Dedifferentiated amniotic fluid mesenchymal stem cell (primary cell): Measurements from ENCODE around the gene TEX35.
"Not testable (repeated sequence)": the region's sequence is repeated elsewhere in the genome, so short reads cannot be mapped to it uniquely, and the experiment has no call there.

Experiments used
- DNase-seq: peaks from one replicate; pipeline ENCODE4 v3.0.0-alpha.2; 2016; ENCODE audit errors: extremely low spot score

The TEX35 gene

DNA sequence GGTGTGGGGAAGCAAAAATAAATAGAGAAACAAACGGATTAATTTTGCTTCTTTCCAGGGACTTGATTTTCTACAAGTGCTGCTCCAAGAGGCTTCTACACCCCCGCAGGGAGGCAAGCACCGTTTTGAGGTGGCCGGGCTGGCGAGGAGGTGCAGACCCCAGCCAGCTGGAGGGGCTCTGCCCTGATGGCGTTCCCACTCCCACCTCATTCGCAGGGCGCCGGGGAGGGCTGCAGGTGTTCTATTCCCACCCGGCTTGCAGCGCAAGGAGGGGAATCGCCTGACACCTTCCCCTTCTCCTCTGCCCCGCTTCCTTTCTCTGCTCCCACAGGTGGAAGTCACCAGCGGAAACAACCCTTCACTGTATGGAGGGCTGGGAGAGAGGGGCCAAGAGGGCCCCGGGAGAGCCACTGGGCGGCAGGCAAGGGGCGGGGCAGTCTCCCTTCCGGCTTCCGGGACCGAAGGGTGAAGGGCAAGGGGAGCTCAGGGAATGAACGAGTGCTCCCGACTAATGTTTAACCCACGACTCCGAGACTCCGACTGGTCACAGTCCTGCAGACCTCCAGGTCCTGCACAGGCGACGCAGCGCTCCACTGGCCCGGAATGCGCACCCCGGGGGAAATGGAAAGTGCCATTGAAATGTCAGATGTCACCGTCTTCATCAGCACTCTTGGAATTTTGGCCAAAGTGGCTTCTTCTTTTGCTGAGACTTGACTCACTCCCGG, 29.1 kb downstream of the TEX35 start:
- DNase-seq = no peak

DNA sequence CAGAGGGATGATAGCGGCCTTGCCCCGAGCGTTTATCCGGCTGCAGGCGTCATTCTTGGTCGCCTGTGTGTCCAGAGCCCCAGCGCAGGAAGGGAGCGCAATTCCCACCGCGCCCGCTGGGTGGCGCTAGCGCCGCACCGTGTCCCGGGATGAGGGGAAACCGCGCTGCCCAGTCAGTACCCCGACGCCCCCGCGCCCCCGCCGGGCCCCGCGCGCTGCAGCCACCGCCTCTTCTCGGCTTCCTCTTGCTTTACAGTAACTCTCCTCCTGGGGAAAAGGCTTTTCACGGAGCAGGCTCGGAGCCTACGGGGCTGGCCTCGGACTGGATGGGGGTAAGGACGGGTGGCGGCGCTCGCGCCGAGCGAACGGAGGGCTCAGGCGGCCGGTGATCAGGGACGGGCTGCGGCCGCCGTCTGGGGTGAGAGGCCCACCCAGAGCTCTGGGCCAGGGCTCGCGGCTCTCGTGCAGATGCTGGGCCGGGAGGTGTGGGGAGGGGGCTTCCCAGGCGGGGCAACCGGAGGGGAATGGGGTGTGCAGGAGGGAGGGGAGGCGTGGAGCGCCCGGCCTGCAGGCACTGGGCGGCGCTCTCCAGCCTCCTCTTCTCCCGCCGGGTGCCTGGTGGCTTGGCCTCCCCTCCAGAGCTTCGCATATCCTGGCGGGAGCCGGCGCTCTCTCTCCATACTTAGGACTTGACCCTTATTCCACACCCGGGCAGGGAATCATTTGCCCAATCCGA, 29.8 kb downstream of the TEX35 start:
- peak; percentile 84 for DNase-seq

DNA sequence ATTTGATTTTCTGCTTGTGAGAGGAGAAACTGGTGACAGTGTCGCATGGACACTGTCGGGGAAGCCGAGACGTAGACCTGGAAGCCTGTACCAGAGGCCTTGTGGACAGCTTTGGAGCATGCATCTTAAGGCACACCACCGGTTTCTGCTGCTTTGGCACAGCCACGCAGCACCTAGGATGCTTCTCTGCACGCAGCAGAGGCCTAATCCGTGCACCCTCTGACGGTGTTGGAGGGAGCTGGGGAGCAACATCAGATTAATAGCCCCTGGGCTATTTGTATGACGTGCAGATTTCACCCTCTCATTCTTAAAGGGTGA, 30.3 kb downstream of the TEX35 start:
- no peak for DNase-seq

DNA sequence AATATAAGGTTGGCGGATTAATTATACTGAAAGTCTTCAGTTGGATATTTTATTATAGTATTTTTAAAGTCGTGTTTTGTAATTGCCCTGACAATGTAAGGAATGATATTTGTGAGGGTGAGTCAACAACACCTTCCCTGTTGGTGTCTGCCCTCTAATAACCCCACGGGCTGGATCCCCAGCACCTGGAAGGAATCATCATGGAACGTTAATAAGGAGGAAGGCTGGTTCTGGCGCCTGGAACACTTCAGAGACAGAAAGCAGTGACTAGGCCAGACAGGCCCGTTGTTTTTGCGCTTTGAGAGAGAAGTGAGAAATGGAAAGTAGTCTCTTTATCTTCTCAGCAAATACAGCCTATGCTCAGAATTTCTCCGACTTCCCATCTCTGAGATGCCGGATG, 31.6 kb downstream of the TEX35 start:
- no peak for DNase-seq

DNA sequence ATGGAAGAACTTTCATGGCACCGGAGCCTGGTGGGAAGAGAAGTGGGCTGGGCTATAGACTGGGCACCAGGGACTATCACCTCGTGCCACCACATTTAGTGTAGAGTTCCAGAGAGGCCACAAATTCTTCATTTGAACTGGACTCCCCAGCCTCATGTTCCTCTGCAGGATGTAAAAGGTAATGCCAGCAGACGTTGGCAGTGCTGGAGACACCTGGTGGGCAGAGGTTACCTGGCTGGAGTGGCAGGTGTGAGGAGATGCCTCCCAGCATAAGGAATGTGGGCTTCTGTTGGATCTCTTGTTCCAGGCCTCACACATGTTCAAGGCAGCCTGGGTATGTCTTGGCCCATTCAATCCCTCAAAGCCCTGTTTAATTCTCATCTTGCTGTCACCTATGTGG, 35.2 kb downstream of the TEX35 start:
- DNase-seq = no peak

DNA sequence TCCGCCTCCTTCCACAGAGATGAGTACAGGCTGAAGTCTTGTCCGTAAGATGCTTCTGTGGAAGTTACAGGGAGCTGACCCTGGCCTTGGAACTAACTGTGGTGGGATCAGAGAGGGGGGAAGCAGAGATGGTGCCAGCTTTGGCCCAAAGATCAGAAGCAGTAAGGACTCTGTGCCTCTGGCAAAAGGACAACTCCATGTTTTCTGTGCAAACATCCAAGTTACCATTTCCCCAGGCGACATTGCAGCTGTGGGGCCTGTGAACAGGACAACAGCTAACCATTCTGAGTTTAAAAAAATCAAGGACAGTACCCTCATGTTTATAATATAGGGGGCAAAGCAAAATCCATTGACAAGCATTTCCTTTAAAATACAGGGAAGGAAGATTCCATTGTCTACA, 38.4 kb downstream of the TEX35 start:
- no peak for DNase-seq

DNA sequence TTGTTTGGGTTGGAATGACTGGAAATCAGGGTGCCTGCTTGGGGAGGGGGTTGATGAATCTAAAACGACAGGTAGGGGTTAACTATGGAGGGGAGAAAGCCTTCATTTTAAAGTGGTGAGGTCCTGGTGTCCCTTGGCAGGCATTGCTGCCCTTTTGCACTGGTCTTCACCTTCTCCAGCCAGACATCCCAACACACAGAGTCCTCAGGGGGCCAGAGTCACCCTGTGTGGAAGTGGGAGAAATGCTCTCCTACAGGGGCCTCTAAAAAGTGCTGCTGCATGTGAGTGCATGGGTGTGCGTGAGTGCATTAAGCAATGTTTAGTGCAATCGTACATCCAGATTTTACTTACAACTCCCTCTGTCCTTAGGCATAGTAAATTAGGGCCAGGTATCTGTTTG, 39.0 kb downstream of the TEX35 start:
- DNase-seq = no peak

DNA sequence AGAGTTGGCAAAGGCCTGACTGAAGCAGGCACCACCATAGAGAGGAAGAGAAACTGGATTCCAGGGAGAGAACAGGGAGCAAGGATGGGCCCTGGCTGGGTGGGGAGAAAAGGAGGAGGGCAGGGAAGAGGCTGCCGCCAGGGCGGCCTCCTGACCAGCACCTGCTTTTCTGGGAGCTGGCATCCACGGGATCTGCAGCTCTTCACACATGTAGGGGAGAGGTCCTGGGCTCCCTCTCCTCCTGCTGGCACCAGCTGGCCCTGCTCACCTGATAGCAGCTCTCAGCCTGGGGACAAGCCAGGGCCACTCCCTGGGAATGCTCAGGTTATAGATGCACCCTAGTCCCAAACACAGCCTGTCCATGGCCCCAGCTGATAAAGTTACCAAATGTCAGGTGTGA, 39.9 kb downstream of the TEX35 start:
- no peak for DNase-seq

DNA sequence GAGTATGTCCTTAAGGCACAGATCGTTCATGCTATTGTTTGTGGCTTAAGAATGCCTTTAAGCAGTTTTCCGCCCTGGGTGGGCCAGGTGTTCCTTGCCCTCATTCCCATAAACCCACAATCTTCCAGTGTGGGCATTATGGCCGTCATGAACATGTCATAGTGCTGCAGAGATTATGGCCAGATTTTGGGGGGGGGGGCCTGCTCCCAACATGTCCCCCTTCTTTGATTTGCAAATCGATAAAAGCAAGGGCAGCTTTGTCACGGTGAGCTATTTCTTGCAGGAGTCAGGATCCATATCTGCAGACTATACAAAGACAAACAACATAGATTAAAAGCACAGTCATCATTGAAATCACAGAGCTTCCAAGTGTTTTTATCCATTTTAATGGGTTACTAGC, 41.4 kb downstream of the TEX35 start:
- not testable (repeated sequence) for DNase-seq

DNA sequence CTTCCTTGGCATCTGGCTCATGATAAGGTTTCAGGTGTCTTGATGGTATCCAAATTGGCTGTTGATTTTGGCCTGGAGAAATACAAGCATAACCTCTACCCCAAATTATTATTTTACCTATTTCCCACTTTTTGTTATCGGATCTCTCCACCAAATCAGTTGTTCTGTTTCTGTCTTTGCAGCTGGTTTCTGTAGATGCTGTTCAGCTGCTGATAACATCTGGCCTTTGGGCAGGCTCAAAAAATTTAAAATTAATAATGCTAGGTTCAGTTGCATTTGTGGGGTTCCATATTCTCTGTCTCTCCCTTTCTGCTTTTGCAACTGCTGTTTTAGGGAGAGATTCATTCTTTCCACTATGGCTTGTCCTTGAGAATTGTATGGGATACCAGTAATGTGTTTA, 42.7 kb downstream of the TEX35 start:
- DNase-seq = not testable (repeated sequence)

DNA sequence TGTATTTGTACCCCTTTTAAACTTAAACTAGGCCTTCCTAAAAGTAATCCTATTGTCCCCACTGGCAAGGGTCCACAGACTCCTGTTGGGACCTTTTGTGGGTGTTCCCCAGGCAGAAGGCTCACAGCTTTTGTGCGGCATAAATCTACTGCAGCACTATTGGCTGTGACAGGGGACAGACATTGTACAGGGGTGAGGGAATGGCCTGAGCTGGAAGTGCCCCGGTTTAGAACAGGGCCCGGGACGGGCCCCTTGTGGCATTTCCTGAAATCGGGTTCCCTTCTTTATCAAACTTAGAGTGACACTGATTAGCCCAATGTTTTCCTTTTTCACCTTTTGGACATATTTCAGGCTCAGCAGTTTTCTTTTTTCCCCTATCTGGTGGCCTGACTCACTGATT, 45.9 kb downstream of the TEX35 start:
- DNase-seq = not testable (repeated sequence)

DNA sequence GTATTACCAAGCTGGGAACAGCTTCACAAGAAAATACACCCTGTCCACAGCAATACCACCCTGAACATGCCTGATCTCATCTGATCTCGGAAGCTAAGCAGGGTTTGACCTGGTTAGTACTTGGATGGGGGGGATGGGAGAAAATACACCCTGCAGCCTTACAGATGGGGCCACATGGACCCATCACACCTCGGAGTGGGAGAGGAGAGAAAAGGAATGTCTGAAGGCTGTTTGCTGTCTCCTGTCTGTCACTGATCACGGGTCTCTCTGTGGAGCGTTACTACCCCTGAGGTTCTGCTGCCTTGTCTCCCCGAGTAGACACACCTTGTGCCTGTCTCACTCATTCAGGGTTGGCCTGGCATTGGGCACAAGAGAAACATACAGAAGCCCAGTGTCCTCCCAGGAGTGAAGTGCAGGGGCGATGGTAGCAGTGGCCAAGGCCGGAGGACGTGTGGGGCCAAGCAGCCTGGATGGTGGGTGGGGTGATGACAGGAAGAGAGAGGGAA, 48.0 kb downstream of the TEX35 start:
- DNase-seq = no peak

DNA sequence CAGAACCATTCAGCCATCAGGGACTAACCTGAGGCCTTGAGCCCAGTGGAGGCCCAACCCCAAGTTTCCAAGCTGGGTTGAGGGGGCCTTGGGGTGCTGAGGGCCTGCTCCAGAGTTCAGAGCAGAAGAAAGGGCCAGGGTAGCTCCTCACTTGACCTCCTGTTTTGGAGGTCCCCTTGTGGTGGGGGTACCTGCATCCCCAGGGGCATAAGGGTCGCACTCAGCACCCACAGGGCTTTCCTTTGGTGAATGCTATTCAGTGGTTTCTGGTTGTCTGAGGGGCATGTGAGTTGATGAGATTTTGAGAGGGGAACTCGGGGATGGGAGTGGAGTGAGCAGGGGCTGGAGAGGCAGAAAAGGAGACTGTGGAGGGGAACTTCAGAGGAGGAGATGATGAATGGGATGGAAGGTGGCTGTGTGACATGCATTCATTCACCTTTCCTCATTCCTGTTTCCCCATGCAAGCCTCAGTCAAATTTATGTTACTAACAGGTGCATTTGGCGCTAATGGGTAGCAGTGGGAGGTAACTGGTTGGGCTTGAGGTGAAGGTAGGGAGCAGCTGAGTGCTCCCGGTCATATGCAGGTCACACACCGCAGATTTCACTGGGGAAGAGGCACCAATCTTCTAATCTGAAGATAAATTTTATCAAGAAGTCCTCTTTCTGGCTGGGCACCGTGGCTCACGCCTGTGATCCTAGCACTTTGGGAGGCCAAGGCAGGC, 50.4 kb downstream of the TEX35 start:
- no peak for DNase-seq

DNA sequence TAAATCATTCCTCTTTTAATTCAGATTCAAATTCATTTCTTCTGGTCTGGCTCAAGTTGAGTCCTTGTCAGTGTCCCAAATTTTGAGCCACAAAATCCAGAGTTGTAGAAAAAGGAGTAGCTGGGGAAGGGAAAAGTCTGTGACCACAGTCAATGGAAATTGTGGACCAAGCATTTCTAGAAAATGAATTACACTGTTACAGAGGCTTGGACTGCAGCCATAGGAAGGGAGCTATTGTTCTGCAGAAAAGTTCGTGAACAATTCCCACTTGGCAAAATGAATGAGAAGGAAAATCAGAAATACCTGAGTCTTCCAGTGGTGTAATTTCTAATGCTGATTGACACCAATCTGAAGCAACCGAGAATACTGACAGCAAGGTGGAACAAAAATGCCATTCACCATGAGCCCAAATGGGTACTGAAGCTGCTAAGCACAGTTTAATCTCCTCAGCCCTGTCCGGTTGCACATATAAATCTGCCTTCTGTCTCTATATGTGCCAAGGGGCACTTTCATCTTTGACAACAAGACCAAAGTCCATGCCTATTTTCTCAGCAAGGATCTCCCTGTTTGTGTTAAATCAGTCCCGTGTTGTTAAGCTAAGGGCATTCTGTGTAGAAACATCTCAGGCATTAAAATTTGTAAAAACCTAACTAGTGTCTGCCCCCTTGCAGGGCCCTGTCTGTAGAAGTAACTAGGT, 51.3 kb downstream of the TEX35 start:
- DNase-seq = no peak

DNA sequence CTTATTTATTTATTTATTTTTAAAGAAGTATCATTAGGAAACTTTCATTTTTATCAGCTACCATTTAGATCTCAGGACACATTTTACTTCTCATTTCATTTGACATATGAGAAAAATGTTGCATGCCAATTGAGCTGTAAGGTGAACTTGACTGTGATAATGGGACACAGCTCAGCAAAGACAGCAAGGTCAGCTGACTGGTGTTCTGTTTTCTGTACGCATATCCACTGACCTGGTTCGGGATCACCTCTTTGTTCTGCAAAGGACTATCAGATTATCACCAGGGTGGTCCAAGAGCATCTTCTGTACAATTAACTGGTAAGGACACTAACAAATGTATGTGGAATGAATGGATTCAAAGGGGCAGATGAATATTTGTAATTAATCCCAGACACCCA, 51.9 kb downstream of the TEX35 start:
- DNase-seq = no peak

DNA sequence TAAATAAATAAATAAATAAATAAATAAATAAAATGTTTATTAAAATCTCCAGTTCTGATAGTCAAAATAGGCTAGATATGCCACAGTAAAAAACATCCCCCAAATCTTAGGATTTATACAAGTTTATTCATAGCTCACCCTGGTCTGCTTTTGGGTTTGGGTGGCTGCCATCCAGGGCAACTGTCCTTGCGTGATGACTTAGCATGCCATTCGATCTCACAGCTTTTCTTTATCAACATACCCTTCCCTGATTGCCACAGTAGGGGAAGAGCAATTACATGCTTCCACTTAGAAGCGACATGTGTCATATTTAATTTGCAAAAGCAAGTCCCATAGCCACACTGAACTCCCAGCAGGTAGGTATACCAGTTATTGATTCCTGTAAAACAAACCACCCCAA, 52.7 kb downstream of the TEX35 start:
- no peak for DNase-seq

DNA sequence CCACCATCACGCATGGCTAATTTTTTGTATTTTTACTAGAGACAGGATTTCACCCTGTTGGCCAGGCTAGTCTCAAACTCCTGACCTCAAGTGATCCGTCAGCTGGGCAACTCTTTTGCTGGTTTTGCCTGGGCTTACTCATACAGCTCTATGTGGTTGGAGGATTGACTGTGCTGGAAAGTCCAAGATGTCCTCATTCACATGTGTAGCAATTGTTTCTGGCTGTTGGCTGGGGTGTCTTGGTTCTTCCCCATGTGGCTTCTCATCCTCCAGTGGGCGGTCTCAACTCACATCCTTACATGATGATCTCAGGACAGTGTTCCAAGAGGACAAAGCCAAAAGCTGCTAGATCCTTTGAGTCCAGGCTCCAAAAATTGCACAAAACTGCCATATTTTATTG, 53.3 kb downstream of the TEX35 start:
- DNase-seq = no peak

DNA sequence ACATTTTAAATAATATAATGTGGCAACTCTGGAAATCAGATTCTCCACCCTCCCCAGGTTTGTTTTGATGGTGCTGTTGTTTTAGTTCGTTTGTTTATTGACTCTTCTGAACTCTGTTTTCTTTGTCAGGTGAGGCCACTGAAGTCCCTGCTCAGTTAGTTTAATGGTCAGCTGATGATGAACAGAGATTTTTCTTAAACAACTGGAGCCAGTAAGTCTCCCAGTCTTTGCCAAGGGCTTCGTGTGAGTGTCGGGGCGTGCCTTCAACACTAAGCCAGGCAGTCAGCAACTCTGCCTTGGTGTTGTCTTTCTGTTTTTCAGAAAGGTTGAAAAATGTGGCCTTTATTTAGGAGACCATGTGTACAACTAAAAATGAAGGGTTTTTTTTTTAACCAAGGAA, 58.9 kb downstream of the TEX35 start:
- DNase-seq = no peak
